HG03103 (cell line): ENCODE results near the gene NEURL1.

Experiments
- ATAC-seq: cut with Tn5 transposase; IDR thresholded peaks from one replicate; pipeline ENCODE4 v1.9.1; 2021; ENCODE audit warnings: low read depth; ENCODE audit not compliant: unreplicated experiment

NEURL1 gene

GRCh38 chr10:103545366-103545765 lies 51.9 kb downstream of the NEURL1 start:
- no peak for ATAC-seq

GRCh38 chr10:103545771-103546281 lies 52.3 kb downstream of the NEURL1 start:
- ATAC-seq: no peak

- no peak for ATAC-seq
These were observed 52.9 kb downstream of the NEURL1 start for GRCh38 chr10:103546401-103546800.

- no peak for ATAC-seq
These were observed 54.0 kb downstream of the NEURL1 start for GRCh38 chr10:103547391-103547946.

GRCh38 chr10:103548006-103548405 lies 54.5 kb downstream of the NEURL1 start:
- no peak for ATAC-seq

- no peak for ATAC-seq
These were observed 55.3 kb downstream of the NEURL1 start for GRCh38 chr10:103548581-103549348.

GRCh38 chr10:103549349-103549685 lies 55.8 kb downstream of the NEURL1 start:
- ATAC-seq: no peak

GRCh38 chr10:103550229-103550628 lies 56.7 kb downstream of the NEURL1 start:
- ATAC-seq: no peak

- no peak for ATAC-seq
These were observed 58.4 kb downstream of the NEURL1 start for GRCh38 chr10:103551619-103552602.

GRCh38 chr10:103552856-103553742 lies 59.6 kb downstream of the NEURL1 start:
- no peak for ATAC-seq

- no peak for ATAC-seq
These were observed 60.4 kb downstream of the NEURL1 start for GRCh38 chr10:103553743-103554487.

GRCh38 chr10:103554488-103555324 lies 61.2 kb downstream of the NEURL1 start:
- no peak for ATAC-seq

GRCh38 chr10:103555325-103555649 lies 61.8 kb downstream of the NEURL1 start:
- ATAC-seq: no peak

- no peak for ATAC-seq
These were observed 62.2 kb downstream of the NEURL1 start for GRCh38 chr10:103555712-103556111.

GRCh38 chr10:103556383-103557007 lies 63.0 kb downstream of the NEURL1 start:
- no peak for ATAC-seq

- no peak for ATAC-seq
These were observed 64.0 kb downstream of the NEURL1 start for GRCh38 chr10:103557455-103557854.

- ATAC-seq: no peak
These were observed 65.4 kb downstream of the NEURL1 start for GRCh38 chr10:103558911-103559310.

- no peak for ATAC-seq
These were observed 66.3 kb downstream of the NEURL1 start for GRCh38 chr10:103559776-103560175.
